CD4-positive, CD25-positive, alpha-beta regulatory T cell (primary cell): ENCODE data around the gene ADAMTSL5. TPM values are rescaled to one million over a fixed set of nuclear protein-coding genes. Genes with fewer than 3 reads are reported as not detected.
"Not testable (repeated sequence)": the region's sequence is repeated elsewhere in the genome, so short reads cannot be mapped to it uniquely, and the experiment has no call there.

Experiments used
- ATAC-seq, 2 donors: fragments of 150-1000 bp; cut with Tn5 transposase; one replicate each; pipeline ENCODE4 v1.10.0; 2021; ENCODE audit warnings: low read depth in 2 of 2, moderate number of reproducible peaks in 2 of 2, moderate library complexity in 1 of 2
- DNase-seq, 3 donors: peaks; one replicate each; pipeline versions ENCODE4 v3.0.0 to v3.0.0-alpha.2; 2012 to 2022; ENCODE audit warnings: mixed read lengths in 1 of 3
- H3K27ac ChIP-seq: one replicate; pipeline ENCODE4 v1.7.0; 2013; ENCODE audit warnings: mild to moderate bottlenecking, low read length; ENCODE audit not compliant: insufficient read depth, poor library complexity, severe bottlenecking
- H3K27me3 ChIP-seq: one replicate; pipeline ENCODE4 v1.7.0; 2013; ENCODE audit warnings: low read length; ENCODE audit not compliant: control insufficient read depth, insufficient read depth
- H3K36me3 ChIP-seq: one replicate; pipeline ENCODE4 v1.7.0; 2013; ENCODE audit warnings: mild to moderate bottlenecking, low read length, moderate library complexity; ENCODE audit not compliant: control insufficient read depth, insufficient read depth
- H3K4me1 ChIP-seq: 2 replicates; pipeline ENCODE4 v1.7.0; 2013; ENCODE audit warnings: mild to moderate bottlenecking, low read length; ENCODE audit not compliant: insufficient read depth, control insufficient read depth, poor library complexity, severe bottlenecking
- H3K4me3 ChIP-seq: one replicate; pipeline ENCODE4 v1.7.0; 2013; ENCODE audit warnings: low read depth, mild to moderate bottlenecking, low read length, moderate library complexity
- H3K9me3 ChIP-seq, 2 experiments: 1 replicate in 1 of 2; 2 replicates in 1 of 2; pipeline ENCODE4 v1.7.0; 2013; ENCODE audit warnings: low read length in 2 of 2, mild to moderate bottlenecking in 1 of 2, moderate library complexity in 1 of 2; ENCODE audit not compliant: control insufficient read depth in 2 of 2
- H3K27ac Mint-ChIP-seq, 3 donors: one replicate each; pipeline ENCODE4 v1.8.0; 2020 to 2022; ENCODE audit warnings: mild to moderate bottlenecking in 3 of 3, mixed read lengths in 3 of 3, moderate library complexity in 2 of 3
- H3K27me3 Mint-ChIP-seq: one replicate; pipeline ENCODE4 v1.8.0; 2022; ENCODE audit warnings: mild to moderate bottlenecking, mixed read lengths
- H3K36me3 Mint-ChIP-seq: one replicate; pipeline ENCODE4 v1.8.0; 2020; ENCODE audit warnings: mixed read lengths
- H3K4me1 Mint-ChIP-seq, 4 donors: one replicate each; pipeline ENCODE4 v1.8.0; 2020 to 2022; ENCODE audit warnings: mixed read lengths in 4 of 4, mild to moderate bottlenecking in 1 of 4
- H3K4me3 Mint-ChIP-seq, 4 donors: one replicate each; pipeline ENCODE4 v1.8.0; 2020 to 2022; ENCODE audit warnings: mild to moderate bottlenecking in 4 of 4, mixed read lengths in 4 of 4, moderate library complexity in 3 of 4
- H3K9me3 Mint-ChIP-seq, 7 donors: one replicate each; pipeline ENCODE4 v1.8.0; 2020 to 2022; ENCODE audit warnings: mixed read lengths in 7 of 7, mild to moderate bottlenecking in 3 of 7, moderate library complexity in 2 of 7
- polyA plus RNA-seq, 4 donors: library from polyadenylated mRNA; unstranded; fragments of 300-500 nt; fragmentation: Illumina TruSeq; gene quantifications; one replicate each; pipeline ENCODE4 v1.2.3, GENCODE V29; 2021
- total RNA-seq: library from RNA; stranded (reverse); gene quantifications from one replicate; pipeline ENCODE4 v1.2.3, GENCODE V29; 2022

The ADAMTSL5 gene
- total and polyA plus RNA-seq, 5 donors from 2014 or later = 0.29 to 3.3 (median 2.1) TPM

DNA sequence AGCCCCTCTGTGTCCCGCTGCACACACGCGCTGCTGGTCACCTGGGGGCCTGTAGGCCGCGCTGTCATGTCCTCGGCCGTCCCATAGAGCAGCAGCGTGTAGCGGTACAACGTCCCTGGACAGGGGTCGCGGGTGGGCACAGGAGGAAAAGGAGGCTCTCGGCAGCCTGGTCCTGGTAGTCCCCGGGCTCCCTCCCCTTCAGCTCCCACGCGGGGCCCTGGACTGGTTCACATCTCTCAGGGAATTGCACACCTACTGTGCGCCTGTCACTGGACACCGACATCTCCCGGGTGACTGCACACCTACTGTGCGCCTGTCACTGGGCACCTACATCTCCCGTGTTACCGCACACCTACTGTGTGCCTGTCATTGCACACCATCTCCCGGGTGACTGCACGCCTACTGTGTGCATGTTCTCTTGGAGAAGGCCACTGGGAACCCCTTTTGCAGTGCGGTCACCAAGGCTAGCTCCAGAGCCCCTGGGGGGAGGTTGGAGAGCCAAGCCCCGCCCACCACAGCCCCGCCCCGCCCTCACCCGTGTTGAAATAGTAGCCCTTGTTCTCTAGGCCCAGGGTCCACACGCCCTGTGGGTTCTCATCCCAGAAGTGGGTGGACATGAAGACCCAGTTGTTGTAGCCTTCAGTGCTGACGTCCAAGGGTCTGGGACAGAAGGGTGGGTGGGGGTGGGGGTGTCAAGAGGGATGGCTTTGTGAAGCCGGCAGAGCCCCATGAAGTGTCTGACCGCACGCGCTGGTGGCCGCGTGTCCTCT is 30.3 kb downstream of the ADAMTSL5 start:
- Mint-ChIP-seq H3K4me1 (peaks cover 0 to 15% (median 7%) of the 10 kb centered on the region in 4 donors), H3K9me3 (no peaks in the 10 kb centered on the region), H3K36me3 (no peaks in the 10 kb centered on the region), H3K27ac (peak overlapping the region in 1 of 3 donors; percentile 69), H3K4me3 (peak overlapping the region in 2 of 4 donors; percentile 32 to 54), H3K27me3 (peaks cover 13% of the 10 kb centered on the region)
- ATAC-seq (no peak), DNase-seq (no peak)
- Histone ChIP-seq H3K4me3 (no peak overlapping the region), H3K36me3 (no peaks in the 10 kb centered on the region), H3K4me1 (peaks cover 17% of the 10 kb centered on the region), H3K27ac (no peak overlapping the region), H3K27me3 (no peaks in the 10 kb centered on the region), H3K9me3 (no peaks in the 10 kb centered on the region)

DNA sequence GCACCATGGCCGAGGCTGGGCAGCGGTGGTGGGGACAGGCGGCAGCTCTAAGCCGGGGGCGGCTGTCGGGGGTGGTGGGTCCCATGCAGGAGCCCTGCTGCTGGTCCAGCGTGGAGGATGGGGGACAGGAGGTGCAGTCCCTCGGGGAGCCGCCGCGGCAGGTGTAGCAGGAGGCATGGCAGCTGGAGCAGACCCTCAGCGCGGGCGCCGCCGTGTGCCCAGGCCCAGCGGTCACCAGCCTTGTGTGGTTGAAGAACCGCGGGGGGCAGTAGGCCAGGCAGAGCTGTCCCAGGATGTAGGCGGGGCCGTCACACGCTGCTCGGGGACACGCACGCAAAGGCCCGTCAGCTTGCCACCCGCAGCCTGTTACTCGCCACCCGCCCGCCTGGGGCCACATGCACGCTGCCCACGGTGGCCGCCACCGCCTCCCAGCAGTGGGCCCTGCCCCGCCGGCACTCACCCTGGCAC is 30.9 kb downstream of the ADAMTSL5 start:
- Mint-ChIP-seq H3K4me1 (peaks cover 4 to 21% (median 11%) of the 10 kb centered on the region in 4 donors), H3K27me3 (peaks cover 13% of the 10 kb centered on the region)
- H3K27me3 ChIP-seq = no peaks in the 10 kb centered on the region

DNA sequence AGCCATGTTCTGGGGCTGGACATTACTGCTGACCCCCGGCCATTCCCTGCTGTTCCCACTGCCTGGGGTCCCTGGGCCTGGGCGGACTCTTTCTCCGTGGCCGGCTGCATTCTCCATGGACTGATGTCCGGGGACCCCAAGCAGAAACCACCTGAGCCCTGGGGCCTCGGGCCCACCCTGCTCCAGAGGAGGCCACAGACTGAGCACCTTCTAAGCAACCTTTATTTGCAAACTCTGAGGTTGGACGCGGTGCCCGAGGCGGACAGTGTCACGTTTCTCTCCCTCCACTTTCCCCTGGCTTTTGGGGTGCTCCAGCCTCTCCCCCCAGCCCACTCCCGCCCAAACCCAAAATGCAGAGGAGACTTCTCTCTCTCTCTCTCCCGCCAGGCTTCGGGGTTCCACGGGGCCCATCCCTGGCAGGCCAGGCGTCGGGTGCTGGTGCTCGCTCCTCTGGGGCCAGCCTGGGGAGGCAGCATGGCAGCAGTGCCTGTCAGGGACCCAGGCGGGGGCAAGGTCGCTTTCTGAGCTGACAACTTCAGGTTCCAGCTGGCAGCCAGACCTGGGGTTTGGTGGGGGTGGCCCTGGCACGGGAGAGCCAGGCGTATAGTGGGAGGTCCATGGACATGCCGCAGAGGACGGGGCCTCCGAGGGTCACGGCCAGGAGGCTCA is 31.5 kb downstream of the ADAMTSL5 start:
- H3K4me3 Mint-ChIP-seq = no peak overlapping the region

More for the DNA sequence above, 30.9 kb downstream of the ADAMTSL5 start:
- peaks cover 20% of the 10 kb centered on the region for H3K4me1 ChIP-seq
- DNase-seq (no peak), ATAC-seq (no peak)
- Mint-ChIP-seq H3K4me3 (no peak overlapping the region), H3K9me3 (no peaks in the 10 kb centered on the region), H3K36me3 (no peaks in the 10 kb centered on the region), H3K27ac (no peak overlapping the region)
- H3K4me3 ChIP-seq = no peak overlapping the region
- no peaks in the 10 kb centered on the region for H3K9me3 ChIP-seq
- no peak overlapping the region for H3K27ac ChIP-seq
- H3K36me3 ChIP-seq = no peaks in the 10 kb centered on the region

DNA sequence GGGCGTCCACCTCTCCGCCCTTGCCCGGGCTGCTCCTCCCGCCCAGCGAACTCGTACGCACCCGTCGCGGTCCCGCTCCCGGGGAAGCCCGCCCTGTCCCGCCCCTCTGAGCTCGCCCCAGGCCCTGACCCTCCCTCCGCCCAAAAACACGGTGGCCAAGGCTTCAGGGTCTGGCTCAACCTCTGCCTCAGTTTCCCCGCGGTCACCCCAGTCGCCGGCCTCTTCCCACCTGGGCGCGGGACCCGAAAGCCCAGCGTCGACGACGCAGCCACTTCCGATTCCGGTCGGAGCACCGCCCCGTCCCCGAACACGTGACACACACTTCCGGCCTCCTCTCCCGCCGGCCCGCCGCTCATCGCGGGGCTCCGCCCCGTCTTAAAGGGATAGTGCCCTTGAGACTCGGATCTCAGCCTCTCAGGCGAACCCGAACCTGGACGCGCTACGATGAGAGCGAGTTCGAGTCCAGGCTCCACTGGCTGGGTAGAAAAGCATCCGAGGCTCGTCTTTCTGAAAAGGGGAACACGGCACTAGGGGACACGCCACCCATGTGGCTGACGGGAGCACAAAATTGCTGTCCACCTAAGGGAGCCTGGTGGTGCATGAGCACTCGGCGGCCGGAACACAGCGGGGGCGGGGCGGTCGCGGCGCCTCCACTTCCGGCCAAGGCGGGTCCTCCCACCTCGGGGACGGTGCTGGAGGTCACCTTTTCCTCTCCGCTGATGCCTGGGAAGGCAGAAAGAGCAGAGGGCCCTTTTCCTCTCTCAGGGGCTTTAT is 33.7 kb downstream of the ADAMTSL5 start, which contains the start of gene C19orf25:
C19orf25 (minus strand) TSS at position 282 of the 774 bp plus-strand sequence. CDS start 312 bp downstream, outside the sequence.
- Histone ChIP-seq H3K36me3 (peaks cover 5% of the 10 kb centered on the region), H3K4me3 (peak within 1 kb of the TSS; percentile 64), H3K27me3 (no peaks in the 10 kb centered on the region), H3K27ac (peak within 1 kb of the TSS; percentile 86), H3K9me3 (no peaks in the 10 kb centered on the region), H3K4me1 (peaks cover 20% of the 10 kb centered on the region)
- H3K4me1 Mint-ChIP-seq = peaks cover 4 to 30% (median 11%) of the 10 kb centered on the region in 4 donors
- H3K36me3 Mint-ChIP-seq = no peaks in the 10 kb centered on the region
- DNase-seq (peak; percentile 85 to 95 (median 89)), ATAC-seq (peak; percentile 96 to 97)
- H3K9me3 Mint-ChIP-seq = no peaks in the 10 kb centered on the region
- peak within 1 kb of the TSS; percentile 95 to 99 (median 98) for H3K4me3 Mint-ChIP-seq
- peaks cover 13% of the 10 kb centered on the region for H3K27me3 Mint-ChIP-seq
- peak within 1 kb of the TSS; percentile 83 to 99 (median 96) for H3K27ac Mint-ChIP-seq

More for the DNA sequence above, 31.5 kb downstream of the ADAMTSL5 start:
- H3K4me1 ChIP-seq = peaks cover 20% of the 10 kb centered on the region
- no peak for ATAC-seq
- no peaks in the 10 kb centered on the region for H3K9me3 ChIP-seq
- DNase-seq = no peak
- Mint-ChIP-seq H3K27ac (no peak overlapping the region), H3K4me1 (peaks cover 4 to 27% (median 11%) of the 10 kb centered on the region in 4 donors), H3K27me3 (peaks cover 13% of the 10 kb centered on the region), H3K36me3 (no peaks in the 10 kb centered on the region), H3K9me3 (no peaks in the 10 kb centered on the region)
- H3K4me3 ChIP-seq = no peak overlapping the region
- no peak overlapping the region for H3K27ac ChIP-seq
- peaks cover 3% of the 10 kb centered on the region for H3K36me3 ChIP-seq
- no peaks in the 10 kb centered on the region for H3K27me3 ChIP-seq

DNA sequence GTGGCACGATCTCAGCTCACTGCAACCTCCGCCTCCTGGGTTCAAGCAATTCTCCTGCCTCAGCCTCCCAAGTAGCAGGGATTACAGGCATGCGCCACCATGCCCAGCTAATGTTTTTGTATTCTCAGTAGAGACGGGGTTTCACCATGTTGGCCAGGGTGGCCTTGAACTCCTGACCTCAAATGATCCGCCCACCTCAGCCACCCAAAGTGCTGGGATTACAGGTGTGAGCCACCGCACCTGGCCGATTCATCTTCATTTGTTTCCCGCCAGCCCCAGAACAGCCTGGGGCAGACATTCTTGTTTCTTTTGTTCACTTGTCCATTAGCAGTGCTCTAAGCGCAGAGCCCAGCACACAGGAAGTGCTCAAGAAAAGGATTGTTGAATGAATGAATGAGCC is 35.8 kb downstream of the ADAMTSL5 start:
- peak overlapping the region; percentile 47 to 71 (median 65) for H3K4me3 Mint-ChIP-seq
- H3K27ac Mint-ChIP-seq = peak overlapping the region in 2 of 3 donors; percentile 43 to 65
- not testable (repeated sequence) for H3K9me3 Mint-ChIP-seq, H3K27ac ChIP-seq, H3K27me3 ChIP-seq, H3K9me3 ChIP-seq, ATAC-seq, H3K36me3 Mint-ChIP-seq, H3K4me3 ChIP-seq, H3K36me3 ChIP-seq, DNase-seq
- H3K4me1 Mint-ChIP-seq = peaks cover 4 to 38% (median 12%) of the 10 kb centered on the region in 4 donors
- peaks cover 13% of the 10 kb centered on the region for H3K27me3 Mint-ChIP-seq
- peaks cover 20% of the 10 kb centered on the region for H3K4me1 ChIP-seq

DNA sequence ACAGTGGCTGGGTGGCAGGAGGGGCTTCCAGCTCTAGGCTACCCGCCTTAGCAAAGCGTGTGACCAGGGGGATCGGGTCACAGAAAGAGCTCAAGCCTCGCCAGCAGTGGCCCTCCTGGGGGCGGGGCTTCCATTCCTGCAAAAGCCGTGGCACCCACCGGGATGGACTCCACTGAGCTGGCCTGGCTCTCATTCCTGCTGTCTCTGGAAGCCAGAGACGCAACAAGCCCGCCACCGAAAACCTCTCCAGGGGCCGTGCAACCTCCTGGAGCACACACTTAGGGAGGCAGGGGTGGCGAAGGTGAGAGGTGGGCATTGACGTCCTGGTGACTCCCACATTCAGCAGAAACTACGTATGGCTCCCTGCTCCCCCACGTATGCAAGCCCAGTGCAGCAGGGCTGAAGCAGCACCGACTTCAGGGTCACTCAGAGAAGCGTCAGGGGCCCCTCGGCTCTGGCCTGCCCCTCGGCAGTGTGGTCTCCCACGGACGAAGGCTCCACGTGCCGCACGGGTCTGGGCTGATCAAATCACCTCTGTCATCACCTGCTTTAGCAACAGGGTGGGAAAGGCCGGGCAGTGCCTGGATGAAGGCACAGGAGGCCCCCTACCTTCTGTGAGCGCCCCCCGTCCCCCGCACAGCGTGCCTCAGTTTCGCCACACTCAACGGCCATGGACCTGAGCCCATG is 36.9 kb downstream of the ADAMTSL5 start:
- Histone ChIP-seq H3K27ac (no peak overlapping the region), H3K36me3 (peaks cover 5% of the 10 kb centered on the region), H3K27me3 (no peaks in the 10 kb centered on the region), H3K4me1 (peaks cover 30% of the 10 kb centered on the region), H3K9me3 (no peaks in the 10 kb centered on the region), H3K4me3 (no peak overlapping the region)
- ATAC-seq (no peak), DNase-seq (no peak)
- Mint-ChIP-seq H3K27ac (no peak overlapping the region), H3K4me1 (peaks cover 4 to 47% (median 12%) of the 10 kb centered on the region in 4 donors), H3K27me3 (peaks cover 13% of the 10 kb centered on the region), H3K36me3 (no peaks in the 10 kb centered on the region), H3K9me3 (peaks cover 0 to 2% (median 0%) of the 10 kb centered on the region in 7 donors), H3K4me3 (peak overlapping the region in 1 of 4 donors; percentile 9)
